ENCODE measurements around the gene NISCH. TPM values are rescaled to one million over a fixed set of nuclear protein-coding genes. Genes with fewer than 3 reads are reported as not detected.

NISCH gene
- total and polyA plus RNA-seq, 5 donors from 2014 or later: 12.6 to 168 (median 16.4) TPM

GRCh38 chr3:52432225-52432624 is 23.2 kb upstream of the NISCH start:
- H3K9me3 ChIP-seq (ENCODE audit: control insufficient read depth in 2 of 2, low read length in 2 of 2): no peaks in the 10 kb centered on the region
- DNase-seq: peak in 1 of 3 donors; percentile 40
- Mint-ChIP-seq H3K4me1 (peaks cover 9 to 41% (median 24%) of the 10 kb centered on the region in 4 donors), H3K27ac (peak overlapping the region; percentile 78 to 92 (median 84)), H3K36me3 (no peaks in the 10 kb centered on the region), H3K27me3 (no peaks in the 10 kb centered on the region), H3K9me3 (no peaks in the 10 kb centered on the region), H3K4me3 (peak overlapping the region; percentile 17 to 80 (median 71))
- H3K27ac ChIP-seq (ENCODE audit: insufficient read depth, low read length, poor library complexity, severe bottlenecking): peak overlapping the region; percentile 72
- ATAC-seq (ENCODE audit: low read depth in 2 of 2): no peak
- peaks cover 40% of the 10 kb centered on the region for H3K4me1 ChIP-seq (ENCODE audit: control insufficient read depth, insufficient read depth, low read length, poor library complexity, severe bottlenecking)
- peaks cover 1% of the 10 kb centered on the region for H3K36me3 ChIP-seq (ENCODE audit: control insufficient read depth, insufficient read depth, low read length)
- no peak overlapping the region for H3K4me3 ChIP-seq (ENCODE audit: low read depth, low read length)
- H3K27me3 ChIP-seq (ENCODE audit: control insufficient read depth, insufficient read depth, low read length): no peaks in the 10 kb centered on the region

DNA sequence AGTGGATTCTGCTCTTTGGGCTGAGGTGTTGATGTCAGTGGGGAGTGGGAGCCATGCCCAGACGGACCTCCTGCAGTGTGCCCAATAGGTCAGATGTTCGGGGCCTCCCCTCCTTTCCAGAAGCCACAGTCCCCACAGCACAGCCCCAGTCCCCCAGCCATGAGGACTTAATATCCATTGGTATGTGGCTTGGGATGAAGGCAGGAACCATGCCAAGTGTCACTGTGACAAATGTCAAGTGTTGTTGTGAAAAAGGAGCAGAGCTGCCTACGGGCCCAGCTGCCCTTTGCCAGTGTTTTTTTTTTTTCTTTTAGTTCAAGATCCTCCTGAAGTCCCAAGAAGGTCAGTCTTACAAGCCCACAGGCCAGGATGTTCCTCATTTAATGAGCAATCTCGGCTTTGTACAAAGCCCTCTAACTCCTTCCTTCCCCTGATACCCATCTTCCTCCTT is 22.7 kb upstream of the NISCH start:
- no peaks in the 10 kb centered on the region for H3K9me3 ChIP-seq (ENCODE audit: control insufficient read depth in 2 of 2, low read length in 2 of 2)
- Mint-ChIP-seq H3K27ac (peak overlapping the region; percentile 84 to 97 (median 92)), H3K4me1 (peaks cover 9 to 41% (median 24%) of the 10 kb centered on the region in 4 donors), H3K4me3 (peak overlapping the region in 3 of 4 donors; percentile 7 to 76 (median 30)), H3K36me3 (no peaks in the 10 kb centered on the region), H3K9me3 (no peaks in the 10 kb centered on the region), H3K27me3 (no peaks in the 10 kb centered on the region)
- H3K4me1 ChIP-seq (ENCODE audit: control insufficient read depth, insufficient read depth, low read length, poor library complexity, severe bottlenecking): peaks cover 40% of the 10 kb centered on the region
- peaks cover 6% of the 10 kb centered on the region for H3K36me3 ChIP-seq (ENCODE audit: control insufficient read depth, insufficient read depth, low read length)
- ATAC-seq (ENCODE audit: low read depth in 2 of 2): no peak
- no peaks in the 10 kb centered on the region for H3K27me3 ChIP-seq (ENCODE audit: control insufficient read depth, insufficient read depth, low read length)
- peak overlapping the region; percentile 72 for H3K27ac ChIP-seq (ENCODE audit: insufficient read depth, low read length, poor library complexity, severe bottlenecking)
- DNase-seq: no peak
- H3K4me3 ChIP-seq (ENCODE audit: low read depth, low read length): peak overlapping the region; percentile 28

DNA sequence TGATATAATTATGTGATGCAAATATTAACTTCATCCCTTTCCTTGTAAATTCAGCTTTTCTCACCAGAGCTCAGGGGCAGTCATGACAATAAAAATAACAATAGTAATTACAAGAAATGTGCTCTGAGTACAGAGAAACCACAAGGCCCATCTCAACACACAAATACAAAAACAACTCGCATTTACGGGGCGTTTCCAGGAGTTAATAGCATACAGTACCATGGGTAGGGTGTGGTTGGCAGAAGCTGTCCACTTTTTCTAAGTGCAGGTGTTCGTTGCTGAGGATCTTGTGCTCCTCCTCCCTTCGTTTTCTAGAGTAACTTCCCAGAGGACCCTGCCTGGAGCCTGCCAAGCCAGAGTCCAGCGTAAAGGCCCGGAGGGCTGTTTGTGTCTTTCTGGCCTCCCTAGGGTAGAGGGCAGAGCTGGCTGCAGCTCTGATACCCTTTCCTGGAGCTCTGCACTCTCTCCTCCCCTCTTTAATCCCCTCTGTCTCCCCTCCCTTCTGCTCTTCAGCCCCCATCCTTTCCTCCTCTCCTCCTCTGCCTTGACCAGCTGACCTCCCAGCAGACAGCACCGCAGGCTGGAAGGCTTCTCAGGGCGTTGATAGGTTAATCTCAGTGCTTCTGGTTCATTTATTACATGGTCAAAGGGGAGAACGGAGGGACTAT is 21.9 kb upstream of the NISCH start:
- ATAC-seq (ENCODE audit: low read depth in 2 of 2) (peak; percentile 60 to 63), DNase-seq (peak in 2 of 3 donors; percentile 37 to 72)
- peaks cover 6% of the 10 kb centered on the region for H3K36me3 ChIP-seq (ENCODE audit: control insufficient read depth, insufficient read depth, low read length)
- H3K4me1 ChIP-seq (ENCODE audit: control insufficient read depth, insufficient read depth, low read length, poor library complexity, severe bottlenecking): peaks cover 40% of the 10 kb centered on the region
- Mint-ChIP-seq H3K4me1 (peaks cover 1 to 41% (median 23%) of the 10 kb centered on the region in 4 donors), H3K27me3 (no peaks in the 10 kb centered on the region), H3K36me3 (no peaks in the 10 kb centered on the region), H3K27ac (peak overlapping the region; percentile 84 to 97 (median 92)), H3K9me3 (no peaks in the 10 kb centered on the region), H3K4me3 (peak overlapping the region; percentile 30 to 76 (median 61))
- peak overlapping the region; percentile 72 for H3K27ac ChIP-seq (ENCODE audit: insufficient read depth, low read length, poor library complexity, severe bottlenecking)
- no peaks in the 10 kb centered on the region for H3K27me3 ChIP-seq (ENCODE audit: control insufficient read depth, insufficient read depth, low read length)
- peak overlapping the region; percentile 37 for H3K4me3 ChIP-seq (ENCODE audit: low read depth, low read length)
- H3K9me3 ChIP-seq (ENCODE audit: control insufficient read depth in 2 of 2, low read length in 2 of 2): no peaks in the 10 kb centered on the region

- Mint-ChIP-seq H3K27me3 (no peaks in the 10 kb centered on the region), H3K27ac (peak overlapping the region; percentile 84 to 97 (median 92)), H3K4me1 (peaks cover 0 to 41% (median 23%) of the 10 kb centered on the region in 4 donors)
Measured at GRCh38 chr3:52433996-52434479, 21.4 kb upstream of the NISCH start.

DNA sequence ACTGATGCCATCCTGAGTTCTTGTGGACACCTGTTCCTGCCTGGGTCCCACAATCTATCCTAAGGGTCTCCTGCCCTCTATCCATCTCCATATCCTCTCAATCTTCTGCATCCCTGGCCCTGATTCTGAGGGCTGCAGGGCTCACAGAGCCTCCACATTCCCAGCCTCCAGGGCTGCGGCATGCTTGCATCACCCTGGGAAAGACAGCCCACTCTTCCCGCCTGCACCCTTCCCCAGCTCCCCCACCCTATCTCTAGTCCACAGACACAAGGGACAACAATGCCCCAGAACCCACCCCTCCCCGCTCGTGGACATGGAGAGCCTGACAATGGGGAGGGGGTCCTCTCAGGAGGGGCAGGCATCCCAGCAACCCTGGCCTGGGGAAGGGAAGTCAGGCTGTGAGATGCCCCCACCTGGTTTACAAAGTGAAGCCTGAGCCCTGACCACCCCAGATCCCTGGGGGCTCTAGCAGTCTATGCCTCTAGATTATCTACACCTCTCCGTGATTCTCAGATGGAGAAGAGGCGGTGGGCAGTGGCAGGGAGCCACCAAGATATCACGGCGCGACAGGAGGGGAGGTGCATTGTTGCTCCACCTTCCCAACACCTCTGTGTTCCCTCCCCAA is 20.8 kb upstream of the NISCH start:
- ATAC-seq (ENCODE audit: low read depth in 2 of 2) (no peak), DNase-seq (no peak)
- H3K4me1 ChIP-seq (ENCODE audit: control insufficient read depth, insufficient read depth, low read length, poor library complexity, severe bottlenecking): peaks cover 40% of the 10 kb centered on the region
- H3K9me3 ChIP-seq (ENCODE audit: control insufficient read depth in 2 of 2, low read length in 2 of 2): no peaks in the 10 kb centered on the region
- no peak overlapping the region for H3K4me3 ChIP-seq (ENCODE audit: low read depth, low read length)
- H3K9me3 Mint-ChIP-seq: no peaks in the 10 kb centered on the region
- H3K4me3 Mint-ChIP-seq: peak overlapping the region; percentile 40 to 76 (median 58)
- peaks cover 0 to 39% (median 22%) of the 10 kb centered on the region in 4 donors for H3K4me1 Mint-ChIP-seq
- H3K27ac Mint-ChIP-seq: peak overlapping the region; percentile 29 to 95 (median 84)
- peak overlapping the region; percentile 72 for H3K27ac ChIP-seq (ENCODE audit: insufficient read depth, low read length, poor library complexity, severe bottlenecking)
- H3K27me3 ChIP-seq (ENCODE audit: control insufficient read depth, insufficient read depth, low read length): no peaks in the 10 kb centered on the region
- no peaks in the 10 kb centered on the region for H3K27me3 Mint-ChIP-seq
- peaks cover 6% of the 10 kb centered on the region for H3K36me3 ChIP-seq (ENCODE audit: control insufficient read depth, insufficient read depth, low read length)
- H3K36me3 Mint-ChIP-seq: no peaks in the 10 kb centered on the region

More at GRCh38 chr3:52433996-52434479, 21.4 kb upstream of the NISCH start:
- ATAC-seq (ENCODE audit: low read depth in 2 of 2) (no peak), DNase-seq (no peak)
- Histone ChIP-seq H3K4me3 (ENCODE audit: low read depth, low read length) (no peak overlapping the region), H3K27me3 (ENCODE audit: control insufficient read depth, insufficient read depth, low read length) (no peaks in the 10 kb centered on the region), H3K9me3 (ENCODE audit: control insufficient read depth in 2 of 2, low read length in 2 of 2) (no peaks in the 10 kb centered on the region), H3K36me3 (ENCODE audit: control insufficient read depth, insufficient read depth, low read length) (peaks cover 6% of the 10 kb centered on the region), H3K27ac (ENCODE audit: insufficient read depth, low read length, poor library complexity, severe bottlenecking) (peak overlapping the region; percentile 72), H3K4me1 (ENCODE audit: control insufficient read depth, insufficient read depth, low read length, poor library complexity, severe bottlenecking) (peaks cover 40% of the 10 kb centered on the region)
- H3K9me3 Mint-ChIP-seq: no peaks in the 10 kb centered on the region
- H3K36me3 Mint-ChIP-seq: no peaks in the 10 kb centered on the region
- peak overlapping the region in 3 of 4 donors; percentile 40 to 76 (median 49) for H3K4me3 Mint-ChIP-seq

DNA sequence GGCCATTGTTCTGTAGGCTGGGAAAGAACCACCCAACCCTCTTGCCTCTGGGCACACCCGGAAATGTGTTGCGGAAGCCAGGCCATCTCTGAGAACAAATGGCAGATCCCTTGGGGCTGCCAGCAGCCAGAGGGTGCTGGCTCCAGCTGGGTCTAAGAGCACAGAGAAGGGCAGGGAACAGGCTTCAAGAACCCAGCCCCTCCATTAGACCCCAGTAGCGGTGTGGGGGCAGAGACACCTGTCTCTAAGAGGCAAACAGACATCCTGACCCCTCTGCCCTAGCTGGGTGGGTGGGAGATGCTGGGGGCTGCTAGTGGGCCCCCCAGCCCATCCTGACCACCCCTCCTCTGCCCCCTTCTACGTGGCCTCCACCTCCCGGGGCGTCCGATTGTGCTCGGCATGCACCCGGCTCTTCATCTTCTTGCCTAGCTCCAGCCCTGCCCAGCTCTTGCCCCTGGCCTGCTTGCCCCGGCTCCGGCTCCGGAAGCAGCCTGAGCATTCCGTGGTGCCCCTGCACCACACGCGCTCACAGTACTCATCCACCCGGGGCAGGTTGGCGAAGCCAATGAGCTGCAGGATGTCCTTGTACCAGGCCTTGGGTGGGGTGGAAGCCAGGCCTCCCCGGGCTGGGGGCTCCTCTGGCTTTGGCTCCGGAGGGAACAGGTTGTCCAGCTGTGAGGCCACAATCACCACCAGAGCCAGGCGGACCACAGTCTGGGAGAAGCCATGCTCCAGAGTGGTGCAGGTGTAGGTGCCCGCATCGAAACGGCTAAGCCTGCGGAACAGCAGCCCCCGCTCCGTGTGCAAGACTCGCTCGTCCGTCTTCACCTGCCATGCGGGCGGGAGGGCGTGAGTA is 19.9 kb upstream of the NISCH start:
- no peaks in the 10 kb centered on the region for H3K36me3 Mint-ChIP-seq
- H3K27ac Mint-ChIP-seq: peak overlapping the region in 2 of 3 donors; percentile 29 to 46
- ATAC-seq (ENCODE audit: low read depth in 2 of 2) (no peak), DNase-seq (no peak)
- H3K9me3 Mint-ChIP-seq: no peaks in the 10 kb centered on the region
- Histone ChIP-seq H3K4me1 (ENCODE audit: control insufficient read depth, insufficient read depth, low read length, poor library complexity, severe bottlenecking) (peaks cover 40% of the 10 kb centered on the region), H3K4me3 (ENCODE audit: low read depth, low read length) (no peak overlapping the region), H3K27me3 (ENCODE audit: control insufficient read depth, insufficient read depth, low read length) (no peaks in the 10 kb centered on the region), H3K36me3 (ENCODE audit: control insufficient read depth, insufficient read depth, low read length) (peaks cover 6% of the 10 kb centered on the region), H3K9me3 (ENCODE audit: control insufficient read depth in 2 of 2, low read length in 2 of 2) (no peaks in the 10 kb centered on the region), H3K27ac (ENCODE audit: insufficient read depth, low read length, poor library complexity, severe bottlenecking) (no peak overlapping the region)
- peaks cover 0 to 39% (median 22%) of the 10 kb centered on the region in 4 donors for H3K4me1 Mint-ChIP-seq
- H3K4me3 Mint-ChIP-seq: peak overlapping the region in 3 of 4 donors; percentile 48 to 58 (median 57)
- H3K27me3 Mint-ChIP-seq: no peaks in the 10 kb centered on the region

- no peaks in the 10 kb centered on the region for H3K27me3 ChIP-seq (ENCODE audit: control insufficient read depth, insufficient read depth, low read length)
- H3K4me1 ChIP-seq (ENCODE audit: control insufficient read depth, insufficient read depth, low read length, poor library complexity, severe bottlenecking): peaks cover 32% of the 10 kb centered on the region
- peaks cover 11% of the 10 kb centered on the region for H3K36me3 ChIP-seq (ENCODE audit: control insufficient read depth, insufficient read depth, low read length)
- no peak for DNase-seq
- Mint-ChIP-seq H3K4me3 (peak overlapping the region in 1 of 4 donors; percentile 48), H3K9me3 (no peaks in the 10 kb centered on the region), H3K27me3 (no peaks in the 10 kb centered on the region), H3K36me3 (no peaks in the 10 kb centered on the region), H3K4me1 (peaks cover 0 to 36% (median 20%) of the 10 kb centered on the region in 4 donors), H3K27ac (no peak overlapping the region)
- no peak overlapping the region for H3K27ac ChIP-seq (ENCODE audit: insufficient read depth, low read length, poor library complexity, severe bottlenecking)
- no peak for ATAC-seq (ENCODE audit: low read depth in 2 of 2)
- no peaks in the 10 kb centered on the region for H3K9me3 ChIP-seq (ENCODE audit: control insufficient read depth in 2 of 2, low read length in 2 of 2)
- H3K4me3 ChIP-seq (ENCODE audit: low read depth, low read length): no peak overlapping the region
Measured at GRCh38 chr3:52436500-52437149, 18.8 kb upstream of the NISCH start.

All from CD4-positive, CD25-positive, alpha-beta regulatory T cell (primary cell).